K562 (cell line): ENCODE results near the gene ZNF219. TPM values are rescaled to one million over a fixed set of nuclear protein-coding genes. Genes with fewer than 3 reads are reported as not detected.

ENCODE experiments used
- CBFB ChIP-seq: sonication (generic); formaldehyde crosslinking; IDR thresholded peaks from 2 replicates; pipeline ENCODE4 v1.4.0; 2020; ENCODE audit warnings: mild to moderate bottlenecking, missing genetic modification reagents
- CEBPB ChIP-seq: fragments of 450-650 bp; IDR thresholded peaks from 2 replicates; pipeline ENCODE4 v1.6.1; 2016; ENCODE audit warnings: missing genetic modification characterization, missing compliant biosample characterization
- GABPA ChIP-seq: fragments of 200-800 bp; sonication (Bioruptor generic); conservative IDR thresholded peaks from 2 replicates; pipeline ENCODE4 v1.6.1; 2016; ENCODE audit warnings: low read depth, missing genetic modification characterization, missing compliant biosample characterization
- LCOR ChIP-seq: sonication (generic); formaldehyde crosslinking; IDR thresholded peaks from 2 replicates; pipeline ENCODE4 v1.8.0; 2022; ENCODE audit warnings: mild to moderate bottlenecking, missing genetic modification reagents
- MAFG ChIP-seq: fragments of 450-650 bp; conservative IDR thresholded peaks from 2 replicates; pipeline ENCODE4 v1.6.1; 2016; ENCODE audit warnings: missing genetic modification characterization, missing compliant biosample characterization
- NFE2 ChIP-seq: IDR thresholded peaks from 2 replicates; pipeline ENCODE4 v1.6.1; 2014; ENCODE audit warnings: antibody characterized with exemption, low read depth
- PTRF ChIP-seq: fragments of 450-650 bp; IDR thresholded peaks from 2 replicates; pipeline ENCODE4 v1.6.1; 2016; ENCODE audit warnings: mild to moderate bottlenecking, missing genetic modification characterization, missing compliant biosample characterization
- SIRT6 ChIP-seq: IDR thresholded peaks from one replicate; pipeline ENCODE4 v1.6.1; 2012; ENCODE audit warnings: low read depth, mild to moderate bottlenecking, control low read depth, inconsistent platforms, low read length, moderate library complexity
- SP2 ChIP-seq: IDR thresholded peaks from 2 replicates; pipeline ENCODE4 v1.6.1; 2011; ENCODE audit warnings: mild to moderate bottlenecking, low read depth, low read length, moderate library complexity; ENCODE audit not compliant: poor library complexity, severe bottlenecking; ENCODE audit errors: extremely low read depth
- TFAM ChIP-seq: fragments of 250-450 bp; sonication (Bioruptor Pico); conservative IDR thresholded peaks from 2 replicates; pipeline ENCODE4 v1.5.0; 2021; ENCODE audit warnings: mild to moderate bottlenecking, moderate library complexity
- ZFP36 ChIP-seq: fragments of 150-350 bp; IDR thresholded peaks from 2 replicates; pipeline ENCODE4 v1.6.1; 2018; ENCODE audit warnings: low read length, low read depth; ENCODE audit not compliant: partially characterized antibody
- ZNF444 ChIP-seq: fragments of 250-450 bp; sonication (Bioruptor Pico); IDR thresholded peaks from 2 replicates; pipeline ENCODE4 v1.4.0; 2020; ENCODE audit warnings: mild to moderate bottlenecking, moderate library complexity
- polyA plus RNA-seq, 8 experiments: library from polyadenylated mRNA; depleted of rRNA in 4 of 8; stranded (reverse) in 5 of 8; unstranded in 3 of 8; fragments of >200 nt; fragmentation: Nextera tagmentation in 2 of 8; fragmentation: Illumina TruSeq in 1 of 8; extraction: Ambion mirVana in 2 of 8; extraction: Trizol in 1 of 8; gene quantifications; 2 replicates each; pipeline versions ENCODE4 v1.2.1 to v1.2.3, GENCODE V29; 2011 to 2014; ENCODE audit warnings: inconsistent platforms in 1 of 8, missing spikeins in 1 of 8
- total RNA-seq, 7 experiments: library from RNA; depleted of rRNA in 6 of 7; stranded (reverse); fragments of >200 nt in 6 of 7; fragmentation: Illumina TruSeq in 2 of 7; extraction: Trizol in 2 of 7; gene quantifications; 2 replicates each; pipeline versions ENCODE4 v1.2.1 to v1.2.3, GENCODE V29; 2011 to 2021; ENCODE audit warnings: low replicate concordance in 1 of 7
- TF ChIP-seq, protein P1 (sequence below): fragments of 450-650 bp; formaldehyde crosslinking; IDR thresholded peaks from 2 replicates; pipeline ENCODE4 v1.4.0; 2020; ENCODE audit warnings: mild to moderate bottlenecking, moderate library complexity
- TF ChIP-seq, protein P2 (sequence below): fragments of 450-650 bp; IDR thresholded peaks from 2 replicates; pipeline ENCODE4 v1.6.1; 2017; ENCODE audit warnings: antibody characterized with exemption, mild to moderate bottlenecking
- TF ChIP-seq, protein P3 (sequence below), 2 experiments: fragments of 450-650 bp; conservative IDR thresholded peaks; 2 replicates each; pipeline ENCODE4 v1.6.1; 2017; ENCODE audit warnings: mild to moderate bottlenecking in 2 of 2, moderate library complexity in 2 of 2
- TF ChIP-seq, protein P4 (sequence below): sonication (generic); formaldehyde crosslinking; IDR thresholded peaks from 2 replicates; pipeline ENCODE4 v1.8.0; 2023; ENCODE audit warnings: mild to moderate bottlenecking, missing genetic modification reagents
- TF ChIP-seq, protein P5 (sequence below): fragments of 250-450 bp; sonication (Bioruptor Pico); IDR thresholded peaks from 2 replicates; pipeline ENCODE4 v1.5.0; 2020; ENCODE audit warnings: mild to moderate bottlenecking, borderline replicate concordance

The ZNF219 gene
- total and polyA plus RNA-seq, 9 of the 15 experiments (the other 6 are each of a cell fraction or from before 2014, with no cell fraction given) = 0.29 to 10.6 (median 2.8) TPM

DNA sequence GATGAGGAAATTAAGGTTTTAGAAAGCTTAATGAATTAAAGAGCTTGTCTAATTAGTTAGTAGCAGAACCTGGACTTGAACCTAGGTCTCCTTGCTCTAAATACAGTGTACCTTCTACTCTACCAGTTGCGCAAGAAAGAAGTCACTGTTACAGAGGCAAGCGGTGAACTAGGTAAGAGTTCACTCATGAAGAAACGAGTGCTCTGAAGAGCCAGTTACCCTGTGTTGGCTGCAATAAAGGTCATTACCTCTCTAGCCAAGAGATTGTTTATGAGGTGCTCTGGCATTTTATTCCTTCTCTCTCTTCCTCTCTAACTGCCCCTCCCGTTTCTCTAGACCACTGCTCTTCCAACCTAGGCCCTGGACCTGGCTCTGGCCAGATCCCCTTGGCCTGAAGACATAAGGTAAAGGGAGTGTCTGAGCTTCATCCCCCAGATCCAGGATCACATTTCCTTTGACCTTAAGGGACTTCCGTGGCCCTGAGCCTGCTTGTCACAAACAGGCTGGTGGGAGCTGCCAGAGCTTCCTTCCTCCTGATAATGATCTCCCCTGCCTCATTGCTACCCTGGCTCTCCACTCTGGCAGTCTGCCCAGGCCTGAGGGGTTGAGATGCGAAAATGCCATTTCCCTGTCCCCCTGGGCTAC is 54.4 kb downstream of the ZNF219 start (continued):
- TF ChIP-seq SP2 (no peak), CEBPB (tag) (peak; percentile 96), NFE2 (no peak), PTRF (tag) (no peak), GABPA (tag) (peak; percentile 44), MAFG (tag) (no peak), CBFB (CRISPR knock-in tag) (no peak), SIRT6 (no peak), ZNF444 (no peak), TFAM (CRISPR knock-in tag) (no peak), ZFP36 (no peak), LCOR (CRISPR knock-in tag) (no peak)
- TF ChIP-seq, protein P1, sequence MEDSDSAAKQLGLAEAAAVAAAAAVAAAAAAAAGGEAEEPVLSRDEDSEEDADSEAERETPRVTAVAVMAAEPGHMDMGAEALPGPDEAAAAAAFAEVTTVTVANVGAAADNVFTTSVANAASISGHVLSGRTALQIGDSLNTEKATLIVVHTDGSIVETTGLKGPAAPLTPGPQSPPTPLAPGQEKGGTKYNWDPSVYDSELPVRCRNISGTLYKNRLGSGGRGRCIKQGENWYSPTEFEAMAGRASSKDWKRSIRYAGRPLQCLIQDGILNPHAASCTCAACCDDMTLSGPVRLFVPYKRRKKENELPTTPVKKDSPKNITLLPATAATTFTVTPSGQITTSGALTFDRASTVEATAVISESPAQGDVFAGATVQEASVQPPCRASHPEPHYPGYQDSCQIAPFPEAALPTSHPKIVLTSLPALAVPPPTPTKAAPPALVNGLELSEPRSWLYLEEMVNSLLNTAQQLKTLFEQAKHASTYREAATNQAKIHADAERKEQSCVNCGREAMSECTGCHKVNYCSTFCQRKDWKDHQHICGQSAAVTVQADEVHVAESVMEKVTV = no peak
- TF ChIP-seq, protein P2, sequence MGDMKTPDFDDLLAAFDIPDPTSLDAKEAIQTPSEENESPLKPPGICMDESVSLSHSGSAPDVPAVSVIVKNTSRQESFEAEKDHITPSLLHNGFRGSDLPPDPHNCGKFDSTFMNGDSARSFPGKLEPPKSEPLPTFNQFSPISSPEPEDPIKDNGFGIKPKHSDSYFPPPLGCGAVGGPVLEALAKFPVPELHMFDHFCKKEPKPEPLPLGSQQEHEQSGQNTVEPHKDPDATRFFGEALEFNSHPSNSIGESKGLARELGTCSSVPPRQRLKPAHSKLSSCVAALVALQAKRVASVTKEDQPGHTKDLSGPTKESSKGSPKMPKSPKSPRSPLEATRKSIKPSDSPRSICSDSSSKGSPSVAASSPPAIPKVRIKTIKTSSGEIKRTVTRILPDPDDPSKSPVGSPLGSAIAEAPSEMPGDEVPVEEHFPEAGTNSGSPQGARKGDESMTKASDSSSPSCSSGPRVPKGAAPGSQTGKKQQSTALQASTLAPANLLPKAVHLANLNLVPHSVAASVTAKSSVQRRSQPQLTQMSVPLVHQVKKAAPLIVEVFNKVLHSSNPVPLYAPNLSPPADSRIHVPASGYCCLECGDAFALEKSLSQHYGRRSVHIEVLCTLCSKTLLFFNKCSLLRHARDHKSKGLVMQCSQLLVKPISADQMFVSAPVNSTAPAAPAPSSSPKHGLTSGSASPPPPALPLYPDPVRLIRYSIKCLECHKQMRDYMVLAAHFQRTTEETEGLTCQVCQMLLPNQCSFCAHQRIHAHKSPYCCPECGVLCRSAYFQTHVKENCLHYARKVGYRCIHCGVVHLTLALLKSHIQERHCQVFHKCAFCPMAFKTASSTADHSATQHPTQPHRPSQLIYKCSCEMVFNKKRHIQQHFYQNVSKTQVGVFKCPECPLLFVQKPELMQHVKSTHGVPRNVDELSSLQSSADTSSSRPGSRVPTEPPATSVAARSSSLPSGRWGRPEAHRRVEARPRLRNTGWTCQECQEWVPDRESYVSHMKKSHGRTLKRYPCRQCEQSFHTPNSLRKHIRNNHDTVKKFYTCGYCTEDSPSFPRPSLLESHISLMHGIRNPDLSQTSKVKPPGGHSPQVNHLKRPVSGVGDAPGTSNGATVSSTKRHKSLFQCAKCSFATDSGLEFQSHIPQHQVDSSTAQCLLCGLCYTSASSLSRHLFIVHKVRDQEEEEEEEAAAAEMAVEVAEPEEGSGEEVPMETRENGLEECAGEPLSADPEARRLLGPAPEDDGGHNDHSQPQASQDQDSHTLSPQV = 0 out of 2 replicates have a peak, but pooled peaks have one; percentile 35
- TF ChIP-seq, protein P3, sequence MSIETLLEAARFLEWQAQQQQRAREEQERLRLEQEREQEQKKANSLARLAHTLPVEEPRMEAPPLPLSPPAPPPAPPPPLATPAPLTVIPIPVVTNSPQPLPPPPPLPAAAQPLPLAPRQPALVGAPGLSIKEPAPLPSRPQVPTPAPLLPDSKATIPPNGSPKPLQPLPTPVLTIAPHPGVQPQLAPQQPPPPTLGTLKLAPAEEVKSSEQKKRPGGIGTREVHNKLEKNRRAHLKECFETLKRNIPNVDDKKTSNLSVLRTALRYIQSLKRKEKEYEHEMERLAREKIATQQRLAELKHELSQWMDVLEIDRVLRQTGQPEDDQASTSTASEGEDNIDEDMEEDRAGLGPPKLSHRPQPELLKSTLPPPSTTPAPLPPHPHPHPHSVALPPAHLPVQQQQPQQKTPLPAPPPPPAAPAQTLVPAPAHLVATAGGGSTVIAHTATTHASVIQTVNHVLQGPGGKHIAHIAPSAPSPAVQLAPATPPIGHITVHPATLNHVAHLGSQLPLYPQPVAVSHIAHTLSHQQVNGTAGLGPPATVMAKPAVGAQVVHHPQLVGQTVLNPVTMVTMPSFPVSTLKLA (conservative IDR thresholded peaks at IDR 0.05) = 0 out of 4 replicates have a peak, but pooled peaks of 1 of the 2 experiments have one; percentile 24
- TF ChIP-seq, protein P4, sequence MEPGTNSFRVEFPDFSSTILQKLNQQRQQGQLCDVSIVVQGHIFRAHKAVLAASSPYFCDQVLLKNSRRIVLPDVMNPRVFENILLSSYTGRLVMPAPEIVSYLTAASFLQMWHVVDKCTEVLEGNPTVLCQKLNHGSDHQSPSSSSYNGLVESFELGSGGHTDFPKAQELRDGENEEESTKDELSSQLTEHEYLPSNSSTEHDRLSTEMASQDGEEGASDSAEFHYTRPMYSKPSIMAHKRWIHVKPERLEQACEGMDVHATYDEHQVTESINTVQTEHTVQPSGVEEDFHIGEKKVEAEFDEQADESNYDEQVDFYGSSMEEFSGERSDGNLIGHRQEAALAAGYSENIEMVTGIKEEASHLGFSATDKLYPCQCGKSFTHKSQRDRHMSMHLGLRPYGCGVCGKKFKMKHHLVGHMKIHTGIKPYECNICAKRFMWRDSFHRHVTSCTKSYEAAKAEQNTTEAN (CRISPR knock-in tag) = no peak
- TF ChIP-seq, protein P5, sequence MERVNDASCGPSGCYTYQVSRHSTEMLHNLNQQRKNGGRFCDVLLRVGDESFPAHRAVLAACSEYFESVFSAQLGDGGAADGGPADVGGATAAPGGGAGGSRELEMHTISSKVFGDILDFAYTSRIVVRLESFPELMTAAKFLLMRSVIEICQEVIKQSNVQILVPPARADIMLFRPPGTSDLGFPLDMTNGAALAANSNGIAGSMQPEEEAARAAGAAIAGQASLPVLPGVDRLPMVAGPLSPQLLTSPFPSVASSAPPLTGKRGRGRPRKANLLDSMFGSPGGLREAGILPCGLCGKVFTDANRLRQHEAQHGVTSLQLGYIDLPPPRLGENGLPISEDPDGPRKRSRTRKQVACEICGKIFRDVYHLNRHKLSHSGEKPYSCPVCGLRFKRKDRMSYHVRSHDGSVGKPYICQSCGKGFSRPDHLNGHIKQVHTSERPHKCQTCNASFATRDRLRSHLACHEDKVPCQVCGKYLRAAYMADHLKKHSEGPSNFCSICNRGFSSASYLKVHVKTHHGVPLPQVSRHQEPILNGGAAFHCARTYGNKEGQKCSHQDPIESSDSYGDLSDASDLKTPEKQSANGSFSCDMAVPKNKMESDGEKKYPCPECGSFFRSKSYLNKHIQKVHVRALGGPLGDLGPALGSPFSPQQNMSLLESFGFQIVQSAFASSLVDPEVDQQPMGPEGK (CRISPR knock-in tag) = no peak
